Activated effector memory CD4-positive, alpha-beta T cell treated with Interleukin-2 at 50 U/mL for 16 hours (primary cell): ENCODE data around the gene PIF1.
"Not testable (repeated sequence)": the region's sequence is repeated elsewhere in the genome, so short reads cannot be mapped to it uniquely, and the experiment has no call there.

Experiments
- DNase-seq: peaks from one replicate; pipeline ENCODE4 v3.0.0-alpha.2; 2020

PIF1 gene

GRCh38 chr15:64808785-64809453, 16.5 kb downstream of the PIF1 start:
- no peak for DNase-seq

DNA sequence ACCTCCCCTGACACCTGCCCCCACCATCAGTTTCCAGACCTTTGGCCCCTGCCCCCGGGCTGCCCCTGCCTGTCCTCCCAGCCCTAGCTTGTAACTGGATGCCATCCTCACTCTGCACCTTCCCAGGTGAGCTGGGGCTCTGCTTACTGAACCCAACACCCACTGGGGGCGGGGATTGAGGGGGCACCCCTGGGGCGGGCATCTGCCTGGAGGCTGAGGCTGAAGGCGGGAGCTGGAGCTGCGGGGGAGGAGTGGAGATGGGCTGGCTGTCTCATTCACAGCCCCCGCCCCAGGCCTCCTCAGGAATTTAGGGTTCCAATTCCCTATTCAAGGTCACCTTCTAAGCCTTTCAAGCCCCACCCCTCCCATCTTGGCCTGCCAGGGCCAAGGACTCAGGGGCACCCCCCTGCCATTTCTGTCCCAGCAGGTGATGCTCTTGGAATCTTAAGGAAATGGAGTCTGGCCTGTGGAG, 17.7 kb downstream of the PIF1 start:
- no peak for DNase-seq

GRCh38 chr15:64807051-64807749, 18.2 kb downstream of the PIF1 start:
- no peak for DNase-seq

DNA sequence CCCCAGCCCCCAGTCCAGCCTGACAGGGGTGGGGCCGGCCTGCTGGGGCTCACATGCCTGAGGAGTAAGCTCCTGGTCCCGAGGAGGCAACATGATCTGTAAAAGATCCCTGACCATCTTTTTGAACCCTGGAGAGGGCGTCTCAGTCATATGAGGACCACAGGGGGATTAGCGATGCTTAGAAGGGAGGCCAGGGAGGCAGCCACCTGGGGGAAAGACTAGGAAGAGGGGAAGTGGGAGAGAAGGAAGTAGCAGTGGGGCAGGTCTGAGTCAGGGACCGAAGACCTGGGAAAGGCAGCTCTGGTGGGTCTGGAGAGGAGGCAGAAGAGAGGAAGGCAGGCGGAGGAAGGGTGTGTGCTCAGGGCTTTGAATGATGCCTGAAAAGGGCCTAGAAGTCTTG, 18.9 kb downstream of the PIF1 start:
- no peak for DNase-seq

- no peak for DNase-seq
These were observed 20.8 kb downstream of the PIF1 start for GRCh38 chr15:64804619-64805018.

DNA sequence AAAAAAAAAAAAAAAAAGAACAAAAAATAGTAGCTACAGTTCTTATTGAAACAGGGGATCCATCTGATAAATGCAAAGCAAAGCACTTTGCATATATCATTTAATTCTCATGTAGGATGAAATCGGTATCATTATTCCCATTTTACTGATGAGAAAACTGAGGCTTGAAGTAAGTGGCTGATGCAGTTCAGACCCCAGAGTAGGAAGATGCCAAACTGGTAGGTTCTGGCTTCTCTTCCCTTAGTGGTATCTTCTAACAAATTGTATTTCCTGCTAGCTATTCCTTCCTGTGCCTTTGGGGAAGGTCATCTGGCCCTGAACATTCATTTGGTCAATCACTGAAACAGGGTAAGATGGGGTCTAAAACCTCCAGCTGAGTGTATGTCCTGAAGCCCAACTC, 21.9 kb downstream of the PIF1 start:
- DNase-seq: no peak

DNA sequence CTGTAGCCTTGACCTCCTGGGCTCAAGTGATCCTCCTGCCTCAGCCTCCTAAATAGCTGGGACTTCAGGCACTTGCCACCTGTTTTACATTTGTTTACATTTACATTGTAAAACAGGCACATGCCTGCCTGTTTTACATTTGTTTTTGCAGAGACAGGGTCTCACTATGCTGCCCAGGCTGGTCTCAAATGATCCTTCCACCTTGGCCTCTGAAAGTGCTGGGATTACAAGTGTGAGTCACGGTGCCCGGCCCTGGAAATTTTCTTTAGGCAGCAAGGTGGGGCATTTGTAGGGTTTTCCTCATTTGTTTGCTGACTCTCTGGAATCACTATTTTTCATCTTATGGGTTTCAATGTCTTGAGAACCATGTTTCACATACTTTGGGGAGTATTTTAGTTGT, 25.0 kb downstream of the PIF1 start:
- no peak for DNase-seq

GRCh38 chr15:64798905-64799304, 26.5 kb downstream of the PIF1 start:
- not testable (repeated sequence) for DNase-seq

- DNase-seq: not testable (repeated sequence)
These were observed 29.5 kb downstream of the PIF1 start for GRCh38 chr15:64795921-64796320.

DNA sequence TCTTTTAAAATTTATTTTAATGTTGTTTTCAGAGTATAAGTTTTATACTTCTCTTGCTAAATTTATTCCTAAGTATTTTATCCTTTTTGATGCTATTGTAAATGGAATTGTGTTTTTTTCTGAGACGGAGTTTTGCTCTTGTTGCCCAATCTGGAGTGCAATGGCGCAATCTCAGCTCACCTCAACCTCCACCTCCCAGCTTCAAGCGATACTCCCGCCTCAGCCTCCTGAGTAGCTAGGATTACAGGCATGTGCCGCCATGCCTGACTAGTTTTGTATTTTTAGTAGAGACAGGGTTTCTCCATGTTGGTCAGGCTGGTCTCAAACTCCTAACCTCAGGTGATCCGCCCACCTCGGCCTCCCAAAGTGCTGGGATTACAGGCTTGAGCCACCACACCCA, 30.1 kb downstream of the PIF1 start:
- DNase-seq: not testable (repeated sequence)

GRCh38 chr15:64792282-64792681, 33.2 kb downstream of the PIF1 start:
- DNase-seq: no peak

DNA sequence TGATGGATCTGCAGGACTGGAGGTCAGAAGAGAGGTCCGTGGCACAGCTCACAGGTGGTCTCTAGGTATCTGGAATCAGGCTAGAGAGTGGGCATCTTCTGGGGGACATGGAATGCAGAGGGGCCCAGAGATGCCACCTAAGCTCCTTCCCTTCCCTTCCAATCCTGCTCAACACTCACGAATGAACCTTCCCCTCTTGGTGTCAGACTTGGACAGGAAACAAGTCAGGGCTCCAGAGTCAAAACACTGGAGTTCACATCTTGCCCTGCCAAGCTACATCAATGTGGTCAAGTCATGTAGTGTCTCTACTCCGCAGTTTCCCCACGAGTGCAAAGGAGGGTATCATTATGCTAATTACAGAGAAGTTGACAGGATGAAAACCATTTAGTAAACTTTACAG, 34.0 kb downstream of the PIF1 start:
- no peak for DNase-seq

DNA sequence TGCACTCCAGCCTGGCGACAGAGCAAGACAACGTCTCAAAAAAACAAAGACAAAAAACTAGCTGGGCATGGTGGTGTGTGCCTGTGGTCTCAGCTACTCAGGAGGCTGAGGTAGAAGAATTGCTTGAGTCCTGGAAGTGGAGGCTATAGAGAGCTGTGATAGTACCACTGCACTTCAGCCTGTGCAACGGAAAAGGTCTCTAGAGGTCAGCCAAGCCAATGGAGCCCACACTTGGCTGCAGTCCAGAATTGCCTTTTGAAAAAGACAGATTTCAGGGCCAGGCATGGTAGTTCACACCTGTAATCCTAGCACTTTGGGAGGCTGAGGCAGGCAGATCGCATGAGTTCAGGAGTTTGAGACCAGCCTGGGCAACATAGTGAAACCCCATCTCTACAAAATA, 41.7 kb downstream of the PIF1 start:
- no peak for DNase-seq

- no peak for DNase-seq
These were observed 42.7 kb downstream of the PIF1 start for GRCh38 chr15:64782751-64783150.

DNA sequence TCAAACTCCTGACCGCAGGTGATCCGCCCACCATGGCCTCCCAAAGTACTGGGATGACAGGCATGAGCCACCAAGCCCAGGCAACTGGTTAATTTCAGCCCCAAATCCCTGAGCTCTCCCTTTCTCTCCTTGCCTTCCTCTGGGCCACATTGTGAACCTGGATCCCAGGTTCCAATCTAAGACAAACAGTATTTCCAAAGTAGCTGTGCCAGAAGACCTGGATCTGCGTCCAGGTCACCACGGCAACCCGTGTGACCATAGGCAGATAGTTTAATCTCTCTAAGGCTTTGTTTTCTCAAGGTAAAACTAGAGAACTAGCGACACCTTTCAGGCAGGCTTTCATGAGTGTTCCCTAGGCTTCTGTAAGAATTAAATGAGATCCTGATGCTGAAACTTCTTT, 44.1 kb downstream of the PIF1 start:
- DNase-seq: no peak

DNA sequence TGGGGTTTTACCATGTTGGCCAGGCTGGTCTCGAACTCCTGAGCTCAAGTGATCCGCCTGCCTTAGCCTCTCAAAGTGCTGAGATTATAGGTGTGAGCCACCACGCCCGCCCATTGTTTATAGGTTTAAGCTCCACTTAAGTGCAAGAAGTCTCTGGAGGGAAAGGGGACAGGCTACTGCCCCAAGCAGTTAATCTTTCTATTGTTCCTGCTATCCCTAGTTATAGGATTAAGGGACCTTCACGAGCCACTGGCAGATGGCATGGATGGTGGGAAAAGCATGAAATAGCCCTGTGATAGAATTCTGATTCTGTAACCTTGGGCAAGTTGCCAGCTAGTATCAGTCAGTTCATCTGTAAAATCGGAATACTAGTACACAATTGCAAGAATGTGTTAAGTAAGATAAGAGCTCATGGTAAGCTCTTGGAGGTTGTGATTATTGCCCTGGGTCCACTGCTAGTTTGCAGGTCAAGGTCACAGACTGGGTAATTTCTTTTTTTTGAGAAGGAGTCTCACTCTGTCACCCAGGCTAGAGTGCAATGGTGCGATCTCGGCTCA, 44.8 kb downstream of the PIF1 start:
- no peak for DNase-seq

DNA sequence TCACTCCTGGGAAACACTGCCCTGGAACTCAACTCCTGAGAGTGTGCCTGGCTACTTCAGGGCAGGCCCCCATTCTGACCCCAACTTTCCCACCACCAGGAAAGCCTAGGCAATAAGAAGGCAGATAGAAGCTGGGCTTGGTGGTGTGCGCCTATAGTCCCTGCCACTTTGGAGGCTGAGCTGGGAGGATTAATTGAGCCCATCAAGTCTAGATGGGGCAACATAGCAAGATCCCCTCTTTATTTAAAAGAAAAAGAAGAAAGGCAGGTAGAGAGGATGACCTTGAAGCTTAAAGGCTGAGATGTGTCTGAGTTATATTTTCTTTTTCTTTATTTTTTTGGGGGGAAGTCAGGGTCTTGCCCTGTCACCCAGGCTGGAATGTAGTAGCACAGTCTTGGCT, 45.8 kb downstream of the PIF1 start:
- DNase-seq: no peak

- DNase-seq: no peak
These were observed 46.4 kb downstream of the PIF1 start for GRCh38 chr15:64779024-64779423.

DNA sequence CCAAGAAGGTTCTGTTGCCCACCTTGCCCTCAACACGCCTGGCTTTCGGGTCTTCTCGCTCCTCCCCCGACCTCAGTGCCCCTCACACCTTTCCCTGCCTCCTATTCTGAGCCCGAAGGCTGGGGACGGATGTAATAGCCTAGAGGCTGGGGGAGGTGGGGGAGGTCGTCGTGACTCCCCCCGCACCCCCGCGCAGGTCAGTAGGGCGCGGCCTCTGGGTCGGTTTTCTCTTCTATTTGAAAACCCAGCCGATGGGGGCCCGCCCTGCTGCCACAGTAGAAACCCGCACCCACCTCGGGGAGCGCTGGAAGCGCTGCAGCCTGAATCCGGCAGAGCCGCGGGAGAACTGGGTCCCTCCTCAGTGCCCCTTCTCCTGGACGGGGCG, 49.1 kb downstream of the PIF1 start:
- no peak for DNase-seq

- no peak for DNase-seq
These were observed 49.7 kb downstream of the PIF1 start, which contains the start of gene RBPMS2 for GRCh38 chr15:64775551-64776401. RBPMS2 (minus strand) TSS chr15:64775589; CDS start chr15:64775319, 270 bp downstream.

- DNase-seq: no peak
These were observed 50.6 kb downstream of the PIF1 start for GRCh38 chr15:64774629-64775493.

GRCh38 chr15:64774037-64774628, 51.3 kb downstream of the PIF1 start:
- no peak for DNase-seq
